HCT116 (cell line): ENCODE measurements around the gene CFAP99. TPM values are rescaled to one million over a fixed set of nuclear protein-coding genes. Genes with fewer than 3 reads are reported as not detected.

Experiments used
- ATAC-seq: fragments of 200-7000 bp; cut with Tn5 transposase; 2 replicates; pipeline ENCODE4 v1.9.1; 2020; ENCODE audit warnings: mild to moderate bottlenecking, moderate library complexity
- BruUV-seq: library from RNA; stranded (reverse); fragments of 400-500 nt; replicated peaks from 2 replicates; lab custom pipeline; 2021; lab: Mats Ljungman, UMichigan
- CTCF ChIA-PET: fragments of 300-600 bp; sonication (Branson Sonifier 250); formaldehyde crosslinking; loops from one replicate; lab custom pipeline; 2021; ENCODE audit warnings: antibody characterized with exemption; lab: Charles Lee
- POLR2A ChIA-PET: fragments of 300-600, 350-600 bp; sonication (Branson Sonifier 250); formaldehyde crosslinking; loops from one replicate; lab custom pipeline; 2021; ENCODE audit warnings: antibody characterized with exemption; lab: Charles Lee
- RAD21 ChIA-PET, 2 experiments: fragments of 300-600 bp; sonication (Branson Sonifier 250); formaldehyde crosslinking; loops; one replicate each; lab custom pipeline; 2023; ENCODE audit warnings: low total read pairs in 2 of 2; ENCODE audit not compliant: uncharacterized antibody in 2 of 2, unreplicated experiment in 2 of 2, low non-redundant PET in 1 of 2; lab: Charles Lee
- DNase-seq: peaks from one replicate; pipeline ENCODE4 v3.0.0-alpha.2; 2010; ENCODE audit warnings: low read depth, low spot score
- H2AFZ ChIP-seq: fragments of 200-600 bp; shearing (Covaris generic), sonication (generic); 2 replicates; pipeline ENCODE4 v1.6.1; 2017; ENCODE audit warnings: low read depth, mixed run types, mixed read lengths, antibody characterized with exemption, low read length; ENCODE audit not compliant: poor library complexity, severe bottlenecking
- H3K27ac ChIP-seq: 2 replicates; pipeline ENCODE4 v1.5.1; 2012; ENCODE audit warnings: low read depth, low read length
- H3K27me3 ChIP-seq: fragments of 200-600 bp; sonication (generic); 2 replicates; pipeline ENCODE4 v1.6.1; 2016; ENCODE audit warnings: mixed run types, low read length, mixed read lengths; ENCODE audit not compliant: insufficient read depth
- H3K36me3 ChIP-seq, 2 experiments: fragments of 200-500 bp in 1 of 2; fragments of 200-600 bp in 1 of 2; sonication (Bioruptor generic) in 1 of 2; sonication (generic) in 1 of 2; 2 replicates each; pipeline versions ENCODE4 v1.5.1 to v1.6.1; 2014 to 2016; ENCODE audit warnings: low read length in 2 of 2, inconsistent platforms in 1 of 2, mixed read lengths in 1 of 2, mixed run types in 1 of 2; ENCODE audit not compliant: insufficient read depth in 2 of 2, control insufficient read depth in 1 of 2
- H3K4me1 ChIP-seq, 2 experiments: fragments of 200-600 bp in 1 of 2; sonication (generic) in 1 of 2; 2 replicates each; pipeline versions ENCODE4 v1.5.1 to v1.6.1; 2012 to 2017; ENCODE audit warnings: low read length in 2 of 2, inconsistent platforms in 1 of 2, mild to moderate bottlenecking in 1 of 2, mixed read lengths in 1 of 2, mixed run types in 1 of 2, moderate library complexity in 1 of 2; ENCODE audit not compliant: insufficient read depth in 2 of 2, control insufficient read depth in 1 of 2
- H3K4me2 ChIP-seq: fragments of 200-600 bp; sonication (generic); 2 replicates; pipeline ENCODE4 v1.6.1; 2017; ENCODE audit warnings: mixed run types, low read length, mixed read lengths
- H3K4me3 ChIP-seq, 2 experiments: fragments of 200-600 bp in 1 of 2; sonication (generic) in 1 of 2; replicated peaks in 1 of 2; 2 replicates each; pipeline ENCODE4 v1.5.1; 2011 to 2016; ENCODE audit warnings: low read length in 2 of 2, control low read depth in 1 of 2, low read depth in 1 of 2, mild to moderate bottlenecking in 1 of 2, mixed read lengths in 1 of 2, mixed run types in 1 of 2
- H3K79me2 ChIP-seq: fragments of 200-600 bp; sonication (generic); 2 replicates; pipeline ENCODE4 v1.6.1; 2017; ENCODE audit warnings: mild to moderate bottlenecking, mixed run types, low read length, moderate library complexity, mixed read lengths; ENCODE audit not compliant: insufficient read depth
- H3K9ac ChIP-seq: fragments of 200-600 bp; sonication (generic); 2 replicates; pipeline ENCODE4 v1.6.1; 2016; ENCODE audit warnings: low read length, mixed read lengths
- H3K9me2 ChIP-seq: fragments of 200-600 bp; sonication (generic), shearing (Covaris generic); 2 replicates; pipeline ENCODE4 v1.6.1; 2017; ENCODE audit warnings: mixed run types, mild to moderate bottlenecking, moderate library complexity; ENCODE audit not compliant: insufficient read depth
- H3K9me3 ChIP-seq, 2 experiments: fragments of 200-500 bp in 1 of 2; fragments of 200-600 bp in 1 of 2; sonication (Bioruptor generic) in 1 of 2; sonication (generic) in 1 of 2; 2 replicates each; pipeline ENCODE4 v1.6.1; 2014 to 2017; ENCODE audit warnings: low read length in 2 of 2, mixed read lengths in 2 of 2, inconsistent platforms in 1 of 2, low read depth in 1 of 2, mild to moderate bottlenecking in 1 of 2, mixed run types in 1 of 2, moderate library complexity in 1 of 2; ENCODE audit not compliant: control insufficient read depth in 1 of 2, insufficient read depth in 1 of 2
- H4K20me1 ChIP-seq: fragments of 200-600 bp; sonication (generic), shearing (Covaris generic); 2 replicates; pipeline ENCODE4 v1.6.1; 2017; ENCODE audit warnings: mixed run types, mild to moderate bottlenecking, moderate library complexity; ENCODE audit not compliant: insufficient read depth
- CBX3 ChIP-seq: IDR thresholded peaks from 2 replicates; pipeline ENCODE4 v1.6.1; 2012; ENCODE audit warnings: low read depth
- CTCF ChIP-seq, 3 experiments: fragments of 200-600 bp in 1 of 3; sonication (generic) in 1 of 3; IDR thresholded peaks in 2 of 3; conservative IDR thresholded peaks in 1 of 3; 2 replicates each; pipeline ENCODE4 v1.5.1; 2012 to 2017; ENCODE audit warnings: low read depth in 2 of 3, low read length in 2 of 3, antibody characterized with exemption in 1 of 3, borderline replicate concordance in 1 of 3, control low read depth in 1 of 3, mild to moderate bottlenecking in 1 of 3, mixed read lengths in 1 of 3, mixed run types in 1 of 3, moderate library complexity in 1 of 3; ENCODE audit not compliant: insufficient read depth in 1 of 3
- JUND ChIP-seq: IDR thresholded peaks from 2 replicates; pipeline ENCODE4 v1.6.1; 2012
- REST ChIP-seq: IDR thresholded peaks from 2 replicates; pipeline ENCODE4 v1.6.1; 2012; ENCODE audit warnings: low read depth
- intact Hi-C: fragments of 100-400 bp; cut with micrococcal nuclease; formaldehyde crosslinking; loops from 2 replicates; pipeline ENCODE4 v1.10.0; 2022
- total RNA-seq: library from RNA; stranded (reverse); gene quantifications from one replicate; pipeline ENCODE4 v1.2.1, GENCODE V29; 2021; ENCODE audit not compliant: unreplicated experiment

CFAP99 gene
- total RNA-seq, 1 experiment from 2014 or later = 0.42 TPM

- no peak overlapping the region for H3K27ac ChIP-seq
- no peak for ATAC-seq
- TF ChIP-seq JUND = no peak
- no peak for TF ChIP-seq CTCF (IDR thresholded peaks at IDR 0.05 in 2 of 3, conservative IDR thresholded peaks at IDR 0.05 in 1 of 3; ENCODE audit: borderline replicate concordance in 1 of 3, insufficient read depth in 1 of 3, low read depth in 2 of 3, low read length in 2 of 3)
- TF ChIP-seq CBX3 = no peak
- TF ChIP-seq REST = no peak
- TF ChIP-seq, all 23 proteins: peak for 0
- no peaks in the 10 kb centered on the region for H4K20me1 ChIP-seq
- no peak overlapping the region for H3K4me3 ChIP-seq
- H2AFZ ChIP-seq = no peak overlapping the region
- no peaks in the 10 kb centered on the region for H3K36me3 ChIP-seq
- BruUV-seq = no TSS peak
- DNase-seq = no peak
- H3K27me3 ChIP-seq = no peaks in the 10 kb centered on the region
- ChIA-PET POLR2A (no interaction called here), CTCF (interaction anchor here (1.1 kb wide), 1 partner anchor 219 kb away, joined by 3 read pairs; no protein-coding TSS in a partner anchor), RAD21 (no interaction called here)
- H3K9ac ChIP-seq = no peak overlapping the region
- no peaks in the 10 kb centered on the region for H3K79me2 ChIP-seq
- no peaks in the 10 kb centered on the region for H3K9me2 ChIP-seq
- no peak overlapping the region for H3K4me2 ChIP-seq
- no peaks in the 10 kb centered on the region for H3K9me3 ChIP-seq
- peaks cover 4 to 10% of the 10 kb centered on the region in 2 experiments; a peak in 3 of 4 replicates for H3K4me1 ChIP-seq
- intact Hi-C loops = no loop called here
Measured at GRCh38 chr4:2438822-2439718, 20.3 kb downstream of the CFAP99 start.
